ENCODE measurements around the gene OR2T3.
"Not testable (repeated sequence)": the region's sequence is repeated elsewhere in the genome, so short reads cannot be mapped to it uniquely, and the experiment has no call there.

OR2T3 gene

DNA sequence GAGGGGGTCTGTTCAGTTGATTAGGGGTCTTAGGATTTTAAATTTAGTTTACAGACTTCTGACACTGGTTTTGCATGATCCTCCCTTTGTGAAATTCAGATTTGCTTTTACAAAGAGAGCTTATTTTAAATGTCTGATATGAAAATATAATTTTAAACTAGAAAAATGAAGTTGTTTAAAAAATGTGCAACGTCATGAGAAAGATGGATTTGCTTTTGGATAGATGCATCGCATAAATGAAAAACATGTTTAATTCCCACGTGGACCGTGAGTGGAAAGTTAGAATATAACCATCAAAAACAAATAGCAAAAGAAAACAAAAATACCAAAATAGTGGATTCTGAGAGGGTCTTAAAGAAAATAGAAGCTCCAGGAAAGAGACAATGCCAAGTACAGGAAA, 2.0 kb upstream of the OR2T3 start:
- TF ChIP-seq, protein P1, sequence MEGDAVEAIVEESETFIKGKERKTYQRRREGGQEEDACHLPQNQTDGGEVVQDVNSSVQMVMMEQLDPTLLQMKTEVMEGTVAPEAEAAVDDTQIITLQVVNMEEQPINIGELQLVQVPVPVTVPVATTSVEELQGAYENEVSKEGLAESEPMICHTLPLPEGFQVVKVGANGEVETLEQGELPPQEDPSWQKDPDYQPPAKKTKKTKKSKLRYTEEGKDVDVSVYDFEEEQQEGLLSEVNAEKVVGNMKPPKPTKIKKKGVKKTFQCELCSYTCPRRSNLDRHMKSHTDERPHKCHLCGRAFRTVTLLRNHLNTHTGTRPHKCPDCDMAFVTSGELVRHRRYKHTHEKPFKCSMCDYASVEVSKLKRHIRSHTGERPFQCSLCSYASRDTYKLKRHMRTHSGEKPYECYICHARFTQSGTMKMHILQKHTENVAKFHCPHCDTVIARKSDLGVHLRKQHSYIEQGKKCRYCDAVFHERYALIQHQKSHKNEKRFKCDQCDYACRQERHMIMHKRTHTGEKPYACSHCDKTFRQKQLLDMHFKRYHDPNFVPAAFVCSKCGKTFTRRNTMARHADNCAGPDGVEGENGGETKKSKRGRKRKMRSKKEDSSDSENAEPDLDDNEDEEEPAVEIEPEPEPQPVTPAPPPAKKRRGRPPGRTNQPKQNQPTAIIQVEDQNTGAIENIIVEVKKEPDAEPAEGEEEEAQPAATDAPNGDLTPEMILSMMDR (conservative IDR thresholded peaks at IDR 0.05), result no peak
- H3K27ac ChIP-seq, result no peak overlapping the region

DNA sequence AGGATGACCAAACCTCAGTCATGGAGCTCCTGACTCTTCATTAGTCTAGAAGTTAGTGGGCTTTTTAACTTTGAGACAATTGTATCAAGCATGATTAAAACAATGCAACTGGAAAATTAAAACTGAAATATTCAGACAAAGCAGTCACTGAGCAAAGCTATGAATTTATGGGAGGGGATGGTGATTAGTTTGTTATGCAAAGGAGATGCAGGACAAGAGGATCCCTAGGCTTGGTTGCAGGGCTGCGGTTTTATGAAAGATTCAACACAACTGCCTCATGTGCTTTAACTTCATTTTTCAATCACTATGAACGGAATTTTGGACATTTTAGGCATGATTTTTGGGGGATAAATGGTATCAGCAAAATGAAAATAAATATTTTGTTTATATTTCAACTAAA, 1.0 kb upstream of the OR2T3 start:
- not testable (repeated sequence) for H3K27ac ChIP-seq

DNA sequence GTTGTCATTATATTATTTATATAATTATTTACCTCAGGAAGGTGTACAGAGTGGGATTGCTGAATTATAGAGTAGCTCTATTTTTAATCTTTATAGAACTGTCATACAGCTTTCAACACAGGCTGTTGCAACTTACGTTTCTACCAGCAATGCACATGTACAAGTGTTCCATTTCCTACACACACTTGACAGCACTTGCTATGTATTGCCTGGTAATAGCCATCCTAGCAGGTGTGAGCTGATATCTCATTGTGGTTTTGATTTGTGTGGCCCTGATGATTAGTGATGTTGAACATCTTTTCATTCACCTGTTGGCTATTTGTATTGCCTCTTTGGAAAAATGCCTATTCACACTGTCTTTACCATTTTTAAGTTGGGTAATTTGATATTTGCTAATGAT, 2.5 kb downstream of the OR2T3 start:
- not testable (repeated sequence) for H3K27ac ChIP-seq

DNA sequence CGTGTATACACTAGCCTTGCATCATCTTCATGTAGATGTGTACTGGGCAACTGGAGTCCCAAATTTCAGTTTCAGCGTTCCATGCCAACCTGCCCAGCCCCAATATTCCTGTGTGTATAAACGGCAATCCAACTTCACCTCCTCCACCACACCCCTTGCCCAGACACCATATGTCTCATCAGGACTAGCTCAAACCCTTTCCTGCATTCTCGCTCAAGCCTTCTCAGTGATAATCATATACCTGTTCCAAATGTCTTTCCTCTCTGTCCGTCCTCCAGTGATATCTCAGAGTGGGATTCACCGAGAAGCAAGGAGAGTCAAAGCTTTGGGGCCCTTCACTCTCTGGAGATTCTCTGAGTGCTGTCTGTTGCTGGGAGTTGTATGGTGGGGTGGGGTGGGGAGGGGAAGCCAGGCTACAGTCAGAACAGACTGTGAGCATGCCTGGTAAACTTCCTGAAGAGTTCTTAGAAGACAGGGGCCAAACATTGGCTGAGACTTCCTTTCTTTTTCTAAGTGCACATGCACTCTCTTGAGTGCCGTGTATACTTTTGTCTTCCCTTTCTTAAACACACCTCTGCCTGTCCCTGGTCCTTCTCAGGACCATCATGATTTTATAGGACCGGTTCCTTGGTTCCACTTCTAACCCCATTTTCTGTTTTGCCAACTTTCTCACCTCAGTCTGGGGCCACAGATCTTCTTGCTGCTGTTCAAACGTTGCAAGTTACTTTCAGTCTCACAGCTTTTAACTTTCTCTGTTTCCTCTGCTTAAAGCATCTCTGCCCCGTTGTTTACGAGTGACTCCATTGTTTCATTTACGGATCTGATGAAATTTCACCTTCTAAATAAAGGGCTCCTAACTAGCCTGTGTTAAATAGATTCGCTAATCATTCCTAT, 8.8 kb downstream of the OR2T3 start:
- H3K27ac ChIP-seq, result not testable (repeated sequence)

DNA sequence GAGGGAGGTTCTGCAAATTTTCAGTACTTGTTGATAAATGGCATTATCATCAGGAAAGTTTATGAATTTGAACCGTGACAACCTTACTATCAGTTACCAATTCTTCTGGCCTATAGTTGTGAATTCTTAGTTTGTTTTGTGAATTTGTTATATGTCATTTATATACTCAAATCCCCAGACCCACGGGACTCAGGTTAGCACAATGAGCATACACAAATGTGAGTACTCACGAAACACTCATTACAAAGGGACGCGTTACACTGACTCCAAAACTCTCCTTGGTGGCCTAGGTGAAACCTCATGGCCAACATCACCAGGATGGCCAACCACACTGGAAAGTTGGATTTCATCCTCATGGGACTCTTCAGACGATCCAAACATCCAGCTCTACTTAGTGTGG, 15.1 kb downstream of the OR2T3 start, which contains the start of gene OR2T5:
TSS of gene OR2T5 (plus strand) at position 301 of the 400 bp plus-strand sequence. CDS start at position 301, 0 bp downstream.
- H3K27ac ChIP-seq, result not testable (repeated sequence)

DNA sequence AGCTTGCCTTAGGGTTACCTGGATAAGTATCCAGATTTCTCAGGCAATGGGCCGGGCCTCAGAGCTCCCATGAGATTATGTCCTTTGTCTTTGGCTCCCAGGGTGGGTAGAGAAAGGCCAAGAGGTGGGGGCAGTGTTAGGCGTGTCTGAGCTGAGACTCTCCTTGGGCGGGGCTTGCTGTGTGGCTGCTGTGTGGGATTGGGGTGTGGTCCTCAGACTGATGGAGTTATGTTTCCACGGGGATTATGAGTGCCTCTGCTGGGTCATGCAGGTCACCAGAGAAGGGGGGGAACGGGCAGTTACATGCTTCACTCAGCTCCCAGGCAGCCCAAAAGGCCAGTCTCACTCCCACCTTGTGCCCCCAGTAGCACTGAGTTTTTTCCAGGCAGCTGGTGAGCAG, 23.5 kb downstream of the OR2T3 start:
- not testable (repeated sequence) for H3K27ac ChIP-seq

DNA sequence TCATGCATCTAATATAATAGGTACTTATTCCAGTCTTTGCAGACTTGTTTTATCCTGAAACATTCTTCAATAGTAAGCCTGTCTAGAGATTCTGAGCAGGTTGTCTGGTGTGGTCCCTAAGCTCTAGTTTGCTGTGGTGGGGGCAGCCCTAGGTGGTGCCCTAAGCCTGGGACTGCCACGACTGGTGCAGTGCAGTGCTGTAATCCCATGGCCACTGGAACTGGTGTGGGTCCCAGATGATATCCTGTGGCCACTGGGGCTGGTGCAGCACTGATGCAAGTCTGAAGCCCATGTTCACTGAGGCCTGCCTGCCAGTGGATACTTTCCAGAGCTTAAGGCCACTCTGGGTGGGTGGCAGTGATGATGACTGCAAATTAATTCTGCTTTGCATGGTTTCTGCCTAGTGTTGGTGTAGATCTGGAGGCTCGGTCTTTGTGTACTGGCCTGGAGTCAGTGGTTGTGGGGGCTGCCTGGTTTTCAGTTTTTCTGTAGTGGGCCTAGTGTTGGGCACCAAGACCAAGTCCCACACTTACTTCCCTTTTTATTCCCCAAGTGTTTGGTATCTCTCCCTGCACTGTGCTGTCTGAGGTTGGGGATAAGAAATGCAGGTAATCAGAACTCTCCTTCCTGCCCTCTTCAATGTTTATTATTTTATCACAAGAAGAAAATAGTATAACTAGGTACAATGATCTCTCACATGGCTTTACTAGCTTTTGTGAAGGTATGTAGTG, 27.3 kb downstream of the OR2T3 start:
- not testable (repeated sequence) for H3K27ac ChIP-seq

DNA sequence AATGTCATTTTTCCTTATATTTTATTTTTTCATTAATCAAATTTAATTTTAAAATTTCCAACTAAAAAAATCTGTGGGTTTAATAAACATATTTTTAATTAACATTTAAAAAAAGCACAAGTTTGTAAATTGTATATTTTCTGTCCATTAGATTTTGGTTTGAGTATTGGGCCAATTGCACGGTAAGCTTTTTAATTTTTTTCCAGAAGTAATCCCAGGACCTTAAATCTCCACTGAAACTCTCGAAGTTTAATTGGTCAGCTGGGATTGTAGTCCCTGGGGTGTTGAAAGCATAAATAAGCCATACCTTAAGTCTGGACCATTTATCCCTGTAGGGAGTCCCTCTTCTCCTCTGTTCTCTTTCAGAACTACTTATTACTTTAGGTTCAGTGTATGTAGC, 34.6 kb downstream of the OR2T3 start, which contains the start of gene OR2G6:
TSS of gene OR2G6 (plus strand) at position 301 of the 400 bp plus-strand sequence. CDS start 13,574 bp downstream, outside the sequence.
- not testable (repeated sequence) for H3K27ac ChIP-seq

DNA sequence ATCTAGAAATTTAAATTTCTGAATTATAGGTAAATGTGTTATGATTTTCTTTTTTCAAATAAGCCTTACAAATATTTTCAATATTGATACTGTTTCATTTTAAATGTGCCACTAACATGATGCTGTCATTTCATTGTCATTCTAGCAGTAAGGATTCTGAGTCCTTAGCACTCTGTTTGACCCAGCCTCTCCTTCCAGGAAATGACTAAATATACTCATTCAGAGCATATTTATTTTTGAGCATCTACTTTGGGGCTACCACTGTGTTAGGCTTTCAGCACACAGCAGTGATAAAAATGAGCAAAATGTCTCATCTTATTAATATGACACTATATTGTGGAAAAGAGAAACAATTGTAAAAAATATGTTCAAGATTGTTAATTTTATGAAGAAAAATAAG, 37.1 kb downstream of the OR2T3 start:
- H3K27ac ChIP-seq, result not testable (repeated sequence)

DNA sequence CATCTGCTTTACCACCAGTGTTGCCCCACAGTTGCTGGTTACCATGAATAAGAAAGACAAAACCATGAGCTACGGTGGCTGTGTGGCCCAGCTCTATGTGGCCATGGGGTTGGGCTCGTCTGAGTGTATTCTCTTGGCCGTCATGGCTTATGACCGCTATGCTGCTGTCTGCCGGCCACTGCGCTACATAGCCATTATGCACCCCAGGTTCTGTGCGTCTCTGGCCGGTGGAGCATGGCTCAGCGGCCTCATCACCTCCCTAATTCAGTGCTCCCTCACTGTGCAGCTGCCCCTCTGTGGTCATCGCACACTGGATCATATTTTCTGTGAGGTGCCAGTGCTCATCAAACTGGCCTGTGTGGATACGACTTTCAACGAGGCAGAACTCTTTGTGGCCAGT, 48.7 kb downstream of the OR2T3 start:
- no peak overlapping the region for H3K27ac ChIP-seq
- TF ChIP-seq, protein P1 (conservative IDR thresholded peaks at IDR 0.05), result no peak

Measured in VCaP (cell line).